ENCODE results near the gene TENM4.

TENM4 gene

DNA sequence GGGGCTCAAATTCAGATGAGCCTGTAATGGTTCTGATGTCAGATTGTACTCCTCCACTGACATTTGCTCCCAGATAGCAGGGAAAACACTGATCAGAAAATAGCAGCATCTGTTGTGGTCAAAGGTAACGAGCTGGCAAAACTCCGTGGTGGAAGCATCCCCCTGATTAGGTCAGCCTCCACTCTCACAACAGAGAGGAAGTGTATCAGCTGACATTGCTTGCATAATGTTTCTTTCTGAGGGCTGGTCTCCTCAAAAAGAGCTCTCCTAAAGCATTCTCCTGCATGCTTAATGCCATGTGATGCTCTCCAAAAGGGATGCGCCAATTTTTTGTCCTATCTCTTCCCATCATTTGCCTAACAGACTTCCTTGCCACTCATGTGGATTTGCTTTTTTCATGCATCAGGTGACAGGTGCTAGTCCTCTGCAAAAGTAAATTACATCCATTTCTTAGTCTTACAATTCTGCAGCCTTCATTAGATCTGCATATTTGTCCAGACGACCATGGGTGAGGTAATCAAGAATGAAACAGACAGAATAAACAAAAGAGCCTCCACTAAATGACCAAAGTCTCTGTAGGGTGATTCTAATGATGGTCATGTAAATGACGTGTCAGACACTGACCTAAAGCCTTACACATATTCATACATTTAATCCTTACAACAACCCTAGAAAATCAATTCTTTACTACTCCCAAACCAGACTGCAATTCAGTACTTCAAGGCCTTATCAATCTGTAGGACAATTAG is 6.4 kb upstream of the TENM4 start:
- DNase-seq, result no peak

DNA sequence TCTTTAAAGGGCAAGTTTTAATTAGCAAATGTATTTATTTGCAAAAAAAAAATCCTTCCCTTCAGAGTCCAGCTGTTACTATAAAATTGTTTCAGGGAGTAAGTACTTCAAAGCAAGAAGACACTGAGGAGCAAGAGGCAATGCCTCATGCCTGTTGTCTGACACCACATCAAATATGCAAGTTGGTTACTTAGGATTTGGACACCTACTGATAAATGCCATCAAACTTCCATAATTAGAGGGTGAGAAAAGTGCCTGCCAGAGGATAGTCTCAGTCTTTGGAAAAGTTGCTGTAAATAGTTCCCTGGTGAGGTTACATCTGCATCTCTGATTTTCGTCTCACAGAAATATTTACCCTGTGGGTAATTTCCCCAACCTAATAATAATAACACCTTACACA is 4.1 kb upstream of the TENM4 start:
- DNase-seq, result no peak

DNA sequence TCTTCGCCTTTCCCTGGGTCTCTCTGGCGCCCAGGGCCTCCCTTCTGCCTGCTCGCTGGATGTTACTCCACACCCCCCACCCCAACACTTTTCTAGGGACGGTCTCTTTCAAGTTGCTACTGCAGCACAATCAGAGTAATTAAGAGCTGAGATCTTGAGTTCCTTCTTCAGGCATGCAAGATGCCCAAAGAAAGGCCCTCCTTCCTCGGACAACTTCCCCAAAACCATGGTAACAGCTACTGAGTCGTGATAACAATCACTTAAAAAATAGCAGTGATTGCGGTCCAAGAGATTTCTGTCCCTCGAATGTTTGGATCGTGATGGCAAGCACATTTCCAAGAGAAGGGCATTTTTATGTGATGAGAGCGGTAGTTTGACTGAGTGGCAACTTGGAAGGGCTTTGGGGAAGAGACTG is 638 bp upstream of the TENM4 start:
- DNase-seq, result no peak

DNA sequence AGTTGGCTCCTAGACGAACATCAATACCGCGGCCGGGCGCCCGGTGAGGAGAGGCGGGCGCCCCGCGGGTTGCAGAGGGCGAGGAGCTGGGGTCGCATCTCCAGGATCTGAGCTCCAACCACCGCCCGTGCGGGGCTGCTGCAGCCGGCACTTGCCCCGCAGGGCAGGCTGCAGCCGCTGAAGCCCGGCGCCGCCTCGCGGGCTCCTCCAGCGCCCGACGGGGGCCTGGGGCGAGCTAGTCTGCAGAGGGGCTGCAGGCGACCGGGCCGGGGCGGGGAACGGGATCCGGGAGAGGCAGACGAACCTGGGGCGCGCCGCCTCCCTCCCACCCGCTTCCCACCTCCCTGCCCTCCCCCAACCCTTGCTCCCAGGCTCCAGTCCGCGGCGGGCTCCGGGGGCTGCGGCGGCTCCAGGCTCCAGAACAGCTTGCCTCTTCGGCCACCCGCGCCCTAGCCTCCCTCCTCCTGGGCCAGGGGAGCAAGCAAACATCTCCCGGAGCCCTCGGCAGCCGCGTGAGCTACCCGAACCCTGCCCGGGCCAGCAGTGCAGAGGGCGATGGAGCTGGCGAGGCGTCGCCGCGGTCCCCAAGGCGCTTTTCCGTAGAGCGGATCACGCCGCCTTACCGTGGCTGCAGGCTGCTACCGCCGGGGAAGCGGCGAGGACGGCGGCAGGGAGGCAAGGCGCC is 802 bp downstream of the TENM4 start:
- peak; percentile 86 for DNase-seq

DNA sequence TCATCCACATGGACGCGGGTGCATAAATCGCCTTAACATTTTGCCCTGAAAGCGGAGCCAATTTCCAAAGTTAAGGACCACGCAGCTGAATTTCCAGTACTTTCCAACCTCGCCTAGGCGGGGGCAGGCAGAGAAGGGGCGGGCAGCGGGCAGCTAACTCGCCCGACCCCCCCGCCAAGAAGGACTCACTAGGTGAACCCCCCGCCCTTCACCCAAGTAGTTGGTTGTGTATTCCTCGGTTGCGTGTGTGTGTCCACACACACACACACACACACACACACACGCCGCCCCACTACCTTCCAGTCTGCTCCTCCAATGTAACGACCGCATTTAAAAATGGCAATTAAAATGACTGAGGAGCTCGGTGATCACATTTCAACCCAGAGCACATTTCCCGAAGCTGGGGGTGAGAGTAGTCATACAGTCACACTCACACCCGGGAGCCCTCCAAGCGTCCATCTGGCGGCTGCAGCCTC is 1.4 kb downstream of the TENM4 start:
- no peak for DNase-seq

GRCh38 chr11:79438631-79439409 is 2.0 kb downstream of the TENM4 start:
- peak; percentile 73 for DNase-seq

DNA sequence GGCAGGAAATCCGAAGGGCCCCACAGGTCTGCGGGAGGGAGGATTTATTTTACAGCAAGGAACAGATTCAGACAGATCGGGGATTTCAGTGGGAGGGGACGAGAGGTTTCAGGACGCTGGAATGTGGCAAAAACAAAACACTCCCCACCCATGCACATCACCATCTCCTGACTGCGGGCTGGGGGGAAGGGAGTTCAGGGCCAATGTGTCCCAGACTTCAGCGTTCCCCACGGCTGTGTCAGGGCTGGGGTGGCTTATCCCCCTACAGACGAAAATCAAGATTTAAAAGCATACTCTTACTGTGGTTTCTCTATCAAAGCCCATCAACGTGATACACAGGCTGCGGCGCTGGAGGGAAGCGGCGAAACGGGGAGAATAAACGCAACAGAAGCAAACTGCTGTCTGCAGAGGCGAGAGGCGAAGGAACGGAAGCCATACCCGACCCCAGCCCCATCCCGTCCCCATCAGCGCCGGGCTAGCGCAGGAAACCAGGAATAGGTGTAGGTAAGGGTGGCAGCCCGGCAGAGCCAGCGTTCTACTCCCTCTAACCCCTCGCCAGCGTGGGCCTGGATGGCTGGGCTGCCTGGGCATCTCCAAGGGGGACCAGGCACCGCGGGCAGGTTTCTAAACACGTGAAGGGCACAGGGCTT is 2.7 kb downstream of the TENM4 start:
- no peak for DNase-seq

GRCh38 chr11:79437278-79437980 is 3.4 kb downstream of the TENM4 start:
- peak; percentile 83 for DNase-seq

GRCh38 chr11:79436919-79437277 is 3.9 kb downstream of the TENM4 start:
- DNase-seq, result no peak

DNA sequence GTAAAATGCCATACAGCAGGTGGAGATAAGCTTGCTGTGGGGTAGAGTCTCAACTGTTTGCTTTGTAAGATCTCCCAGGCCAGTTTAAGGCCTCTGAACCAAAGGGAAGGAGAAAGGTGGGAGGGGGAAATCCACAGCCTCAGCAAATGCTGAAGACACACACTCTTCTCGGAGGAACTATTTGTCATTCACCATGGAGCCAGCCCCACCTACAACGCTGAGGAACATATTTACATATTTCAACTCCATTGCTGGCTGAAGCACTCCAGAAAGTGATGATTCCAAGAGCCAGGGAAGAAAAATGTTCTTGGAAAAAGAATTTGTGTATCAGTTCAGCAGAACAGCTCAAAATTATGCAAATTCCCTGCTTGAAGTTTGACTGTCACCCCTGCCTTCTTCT is 6.5 kb downstream of the TENM4 start:
- no peak for DNase-seq

GRCh38 chr11:79432138-79432537 is 8.7 kb downstream of the TENM4 start:
- no peak for DNase-seq

DNA sequence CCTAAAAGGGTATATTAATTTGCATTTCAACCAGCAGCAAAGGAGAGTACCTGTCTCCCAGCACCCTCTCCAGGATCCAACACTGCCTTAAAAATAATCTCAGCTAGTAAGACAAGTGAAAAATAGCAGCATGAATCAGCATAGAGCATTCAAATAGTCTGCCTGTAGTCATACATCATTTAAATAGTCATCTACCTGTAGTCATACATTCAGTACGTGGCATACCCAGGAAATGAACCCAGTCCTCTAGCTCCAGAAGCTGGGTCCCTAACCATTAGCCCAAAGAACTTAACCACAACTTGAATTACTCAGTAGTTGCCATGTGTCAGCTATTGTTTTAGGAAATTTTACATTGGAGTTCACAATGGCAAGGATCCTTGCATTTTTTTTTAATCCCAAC is 9.3 kb downstream of the TENM4 start:
- DNase-seq, result no peak

DNA sequence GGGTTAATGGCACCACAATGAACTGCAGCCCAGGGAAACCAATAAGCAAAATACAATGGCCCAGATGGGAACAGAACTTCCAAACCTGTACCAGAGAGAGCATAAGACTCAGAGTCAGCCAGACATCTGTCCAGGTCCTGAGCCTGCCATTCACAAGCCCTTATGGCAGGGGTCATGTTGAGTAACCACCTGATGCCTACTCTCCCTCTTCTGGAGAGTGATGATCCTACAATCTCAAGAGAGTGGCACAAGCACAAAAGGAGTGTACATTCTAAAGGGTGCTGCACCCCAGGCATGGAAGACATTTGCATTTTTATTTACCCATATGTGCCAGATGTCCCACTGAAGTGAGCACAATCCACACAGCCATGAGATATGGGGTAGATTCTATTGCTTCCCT is 10.6 kb downstream of the TENM4 start:
- DNase-seq, result no peak

- DNase-seq, result no peak
These were observed 12.4 kb downstream of the TENM4 start for GRCh38 chr11:79428406-79428805.

DNA sequence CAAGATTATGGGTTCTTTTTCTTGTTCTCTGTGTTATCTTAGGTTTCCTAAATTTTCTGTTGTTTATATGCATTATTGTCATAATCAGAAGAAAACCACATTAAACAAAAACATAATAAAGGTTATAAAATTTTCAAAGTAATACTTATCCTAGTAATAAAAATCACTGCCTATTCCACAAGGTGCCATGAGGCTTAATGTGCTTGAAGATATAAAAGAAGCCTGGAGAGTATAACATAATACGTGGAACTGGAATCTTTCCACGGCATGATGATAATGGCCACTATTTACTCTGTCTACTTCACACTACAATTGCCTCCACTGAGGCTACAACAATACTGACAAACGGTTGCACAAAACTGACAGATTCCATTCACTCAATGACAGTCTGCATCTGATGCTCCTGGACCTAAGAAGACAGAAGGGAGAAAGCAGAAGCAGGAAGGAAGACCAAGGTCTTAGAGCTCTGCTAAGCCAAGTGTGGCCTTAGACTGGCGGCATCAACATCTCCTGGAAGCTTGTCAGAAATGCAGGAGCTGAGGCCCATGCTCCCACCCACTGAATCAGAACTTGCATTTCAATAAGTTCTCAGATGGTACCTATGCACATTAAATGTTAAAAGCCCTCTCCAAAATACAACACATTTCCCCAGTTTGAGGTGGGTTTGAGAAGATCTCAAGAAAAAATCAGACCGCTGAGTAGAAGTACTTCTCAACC is 13.1 kb downstream of the TENM4 start:
- no peak for DNase-seq

GRCh38 chr11:79427126-79427525 is 13.7 kb downstream of the TENM4 start:
- DNase-seq, result no peak

- DNase-seq, result no peak
These were observed 15.4 kb downstream of the TENM4 start for GRCh38 chr11:79425463-79425862.

- DNase-seq, result no peak
These were observed 17.1 kb downstream of the TENM4 start for GRCh38 chr11:79423736-79424135.

GRCh38 chr11:79422866-79423265 is 18.0 kb downstream of the TENM4 start:
- no peak for DNase-seq

GRCh38 chr11:79421820-79422219 is 19.0 kb downstream of the TENM4 start:
- DNase-seq, result no peak

DNA sequence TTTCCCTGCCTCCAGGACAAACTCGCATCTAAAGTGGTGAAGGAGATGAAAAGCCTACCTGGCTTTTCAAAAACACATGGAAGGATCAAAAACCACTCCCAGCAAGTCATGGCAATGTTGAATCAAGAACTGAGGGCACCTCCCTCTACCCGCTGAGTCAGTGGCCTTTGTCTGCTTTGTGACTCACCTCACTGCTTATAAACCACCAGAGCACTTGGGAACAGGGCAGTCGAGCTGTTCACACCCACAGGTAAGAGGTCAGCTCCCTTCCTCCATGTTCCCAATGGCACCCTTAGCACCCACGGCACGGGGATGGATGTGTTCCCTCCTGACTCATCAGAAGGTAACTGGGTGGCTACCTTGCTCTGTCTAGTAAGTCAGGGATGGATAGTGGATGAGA is 21.7 kb downstream of the TENM4 start:
- no peak for DNase-seq

Measured in right kidney (tissue), 1 donor.